Measurements from ENCODE around the gene CALHM6.

DNA sequence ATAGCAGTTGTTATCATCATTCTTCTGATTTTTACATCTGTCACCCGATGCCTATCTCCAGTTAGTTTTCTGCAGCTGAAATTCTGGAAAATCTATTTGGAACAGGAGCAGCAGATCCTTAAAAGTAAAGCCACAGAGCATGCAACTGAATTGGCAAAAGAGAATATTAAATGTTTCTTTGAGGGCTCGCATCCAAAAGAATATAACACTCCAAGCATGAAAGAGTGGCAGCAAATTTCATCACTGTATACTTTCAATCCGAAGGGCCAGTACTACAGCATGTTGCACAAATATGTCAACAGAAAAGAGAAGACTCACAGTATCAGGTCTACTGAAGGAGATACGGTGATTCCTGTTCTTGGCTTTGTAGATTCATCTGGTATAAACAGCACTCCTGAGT lies 2.1 kb downstream of the CALHM6 start:
- TF ChIP-seq EZH2phosphoT487 (IDR thresholded peaks at IDR 0.05; ENCODE audit: insufficient read depth, low read depth) (no peak), EZH2 (IDR thresholded peaks at IDR 0.05; ENCODE audit: insufficient read depth, poor library complexity, severe bottlenecking) (no peak)
